Measurements from ENCODE around the gene LRRC3B.
"Not testable (repeated sequence)": the region's sequence is repeated elsewhere in the genome, so short reads cannot be mapped to it uniquely, and the experiment has no call there.

LRRC3B gene, protein sequence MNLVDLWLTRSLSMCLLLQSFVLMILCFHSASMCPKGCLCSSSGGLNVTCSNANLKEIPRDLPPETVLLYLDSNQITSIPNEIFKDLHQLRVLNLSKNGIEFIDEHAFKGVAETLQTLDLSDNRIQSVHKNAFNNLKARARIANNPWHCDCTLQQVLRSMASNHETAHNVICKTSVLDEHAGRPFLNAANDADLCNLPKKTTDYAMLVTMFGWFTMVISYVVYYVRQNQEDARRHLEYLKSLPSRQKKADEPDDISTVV

DNA sequence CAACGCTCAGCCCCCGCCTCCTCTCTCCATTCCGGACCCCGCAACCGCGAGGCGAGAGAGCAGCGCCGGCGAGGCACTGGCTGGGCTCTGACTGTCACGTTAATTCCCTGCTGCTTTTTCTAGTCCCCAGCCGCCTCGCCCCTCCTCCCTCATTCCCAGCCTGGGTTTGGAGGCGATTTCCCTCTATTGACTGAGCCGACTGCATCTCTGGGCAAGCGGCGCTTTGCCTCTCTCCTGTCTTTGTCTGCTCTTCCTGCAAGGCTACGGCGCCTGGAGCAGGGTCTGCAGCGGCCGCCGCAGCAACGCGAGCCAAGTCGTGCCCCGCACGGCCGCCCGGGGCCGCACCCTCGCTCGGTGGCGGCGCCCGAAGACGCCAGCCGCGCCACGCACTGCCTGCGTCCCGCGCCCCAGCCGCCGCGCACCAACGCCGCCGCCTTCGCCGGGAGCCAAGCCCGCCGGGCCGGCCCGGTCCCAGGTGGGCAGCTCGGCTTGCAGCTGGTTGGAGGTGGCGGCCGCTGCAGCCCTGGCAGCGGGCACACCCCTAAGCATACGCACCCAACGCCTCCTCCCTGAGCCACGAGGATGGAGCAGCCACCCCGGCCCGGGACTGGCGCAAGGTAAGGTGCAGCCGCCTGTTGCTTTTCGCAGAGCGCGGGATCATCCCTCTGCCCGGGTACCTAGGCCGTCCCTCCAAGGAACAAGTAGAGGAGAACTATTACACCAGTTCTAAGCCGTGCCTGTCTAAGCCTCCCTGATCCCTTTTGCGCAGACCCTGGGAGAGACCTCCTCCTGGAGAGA is at the start of gene LRRC3B:
TSS of gene LRRC3B (plus strand) at position 152 of the 798 bp plus-strand sequence. CDS start 86,901 bp downstream, outside the sequence.
- peak; percentile 11 for DNase-seq (ENCODE audit: low spot score)

DNA sequence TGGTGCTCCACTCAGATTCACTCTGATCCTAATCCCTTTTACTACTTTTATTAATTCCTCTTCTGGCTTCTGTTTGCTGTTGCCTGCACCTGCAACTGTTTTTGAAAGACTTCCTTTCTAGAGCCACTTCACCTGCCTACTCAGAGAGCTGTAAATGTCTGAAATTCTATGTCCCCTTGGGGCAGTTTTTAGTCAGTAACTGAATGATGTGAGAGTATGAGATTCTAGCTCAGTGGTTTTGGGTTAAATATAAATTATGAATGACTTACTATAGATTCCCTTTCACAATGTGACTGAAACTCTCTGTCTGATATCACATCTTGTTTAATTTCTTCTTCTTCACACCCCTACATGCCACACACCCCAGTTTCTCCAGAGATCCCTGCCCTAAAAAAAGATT is 47.8 kb upstream of the LRRC3B start:
- DNase-seq (ENCODE audit: low spot score) = no peak

DNA sequence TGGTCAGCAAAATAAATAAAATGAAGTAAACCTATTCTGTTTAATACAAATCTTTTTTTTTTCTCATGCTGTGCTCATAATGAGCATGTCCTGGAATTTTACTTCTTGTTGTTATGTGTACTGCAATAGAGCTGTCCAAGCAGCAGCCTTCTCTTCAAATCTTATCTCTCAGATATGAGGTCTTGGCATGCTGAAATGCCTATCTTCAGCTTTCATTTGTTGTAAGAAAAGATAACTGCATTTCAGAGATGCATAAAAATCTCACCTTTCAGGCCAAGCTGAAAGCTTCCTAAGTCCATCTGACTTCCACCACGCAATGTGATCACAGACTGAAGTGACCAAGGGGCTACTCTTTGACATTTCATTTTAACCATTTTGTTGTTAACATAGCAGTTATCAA is 43.5 kb upstream of the LRRC3B start:
- DNase-seq (ENCODE audit: low spot score) = no peak

DNA sequence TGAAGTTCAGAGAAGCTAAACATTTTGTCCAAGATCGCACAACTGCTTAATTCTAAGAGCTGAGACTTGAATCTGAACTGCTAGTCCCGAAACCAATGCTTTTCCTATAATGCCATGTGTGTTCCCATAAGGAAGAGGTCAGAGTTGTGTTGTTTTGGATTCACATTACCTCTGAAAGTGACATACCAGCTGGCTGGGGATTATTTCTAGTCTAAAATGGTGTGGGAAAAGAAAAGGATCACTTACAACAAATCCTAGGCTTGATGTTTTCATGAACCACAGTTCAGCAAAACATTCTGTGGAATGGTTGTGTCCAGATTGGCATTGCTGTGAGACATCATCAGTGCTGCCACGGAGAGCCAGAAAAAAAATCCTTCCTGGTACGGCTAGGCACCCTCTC is 35.0 kb upstream of the LRRC3B start:
- DNase-seq (ENCODE audit: low spot score) = no peak

DNA sequence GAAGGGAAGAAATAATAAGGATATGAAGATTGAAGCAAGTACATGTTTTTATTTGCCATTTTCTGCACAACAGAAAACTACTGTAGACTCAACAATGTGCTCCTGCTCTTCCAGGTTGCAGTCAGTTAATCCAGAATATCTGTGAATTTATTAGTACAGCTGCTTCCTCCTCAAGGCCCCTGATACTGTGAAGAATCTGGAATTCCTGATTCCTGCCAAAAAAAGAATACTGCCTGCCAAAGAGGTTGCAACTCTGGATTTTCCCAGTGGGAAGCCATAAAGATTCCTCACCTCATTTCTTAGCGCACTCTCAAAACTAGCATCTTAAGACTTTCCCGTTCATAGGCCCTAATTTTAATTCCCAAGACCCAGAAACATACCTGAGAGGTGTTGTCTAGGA is 33.6 kb upstream of the LRRC3B start:
- no peak for DNase-seq (ENCODE audit: low spot score)

DNA sequence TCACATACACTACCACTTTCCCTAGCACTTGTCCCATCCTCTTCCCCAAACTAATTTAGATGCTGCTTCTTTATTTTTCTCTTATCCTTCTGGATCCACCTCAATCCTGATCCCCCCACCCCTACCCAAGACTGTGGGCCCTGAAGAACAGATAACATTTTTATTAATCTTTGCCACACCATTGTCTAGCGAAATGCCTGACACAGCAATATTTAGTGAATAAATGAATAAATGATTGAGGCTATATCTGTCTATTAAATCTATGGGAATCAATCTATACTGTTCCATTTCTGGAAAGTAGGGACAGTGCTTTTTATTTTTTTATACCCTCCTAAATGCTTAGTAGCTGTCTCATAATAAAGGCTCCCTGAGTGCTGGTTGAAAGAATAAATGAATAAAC is 32.9 kb upstream of the LRRC3B start:
- no peak for DNase-seq (ENCODE audit: low spot score)

DNA sequence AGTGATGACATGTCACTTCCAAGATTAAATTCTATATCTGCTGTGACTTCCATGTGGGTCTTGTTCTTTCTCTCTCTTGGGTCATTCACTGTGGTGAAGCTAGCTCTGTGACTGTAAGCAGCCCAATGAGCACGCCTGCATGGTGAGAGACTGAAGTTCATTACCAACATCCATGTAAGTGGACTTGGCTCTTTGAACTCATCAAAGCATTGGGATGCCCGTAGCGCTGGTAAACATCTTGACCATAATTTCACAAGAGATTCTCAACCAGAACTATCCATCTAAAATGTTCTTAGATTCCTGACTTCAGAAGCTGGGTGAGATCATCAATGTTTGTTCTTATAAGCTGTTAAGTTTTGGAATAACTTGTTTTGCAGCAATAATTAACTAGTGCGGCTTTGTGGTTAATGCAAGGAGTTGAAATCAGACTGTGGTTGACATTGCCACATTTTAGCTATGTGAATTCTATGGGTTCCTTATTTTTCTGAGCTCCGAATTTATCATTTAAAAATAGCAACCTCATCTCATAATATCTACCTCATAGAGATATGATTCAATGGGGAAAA is 31.6 kb upstream of the LRRC3B start:
- DNase-seq (ENCODE audit: low spot score) = no peak

DNA sequence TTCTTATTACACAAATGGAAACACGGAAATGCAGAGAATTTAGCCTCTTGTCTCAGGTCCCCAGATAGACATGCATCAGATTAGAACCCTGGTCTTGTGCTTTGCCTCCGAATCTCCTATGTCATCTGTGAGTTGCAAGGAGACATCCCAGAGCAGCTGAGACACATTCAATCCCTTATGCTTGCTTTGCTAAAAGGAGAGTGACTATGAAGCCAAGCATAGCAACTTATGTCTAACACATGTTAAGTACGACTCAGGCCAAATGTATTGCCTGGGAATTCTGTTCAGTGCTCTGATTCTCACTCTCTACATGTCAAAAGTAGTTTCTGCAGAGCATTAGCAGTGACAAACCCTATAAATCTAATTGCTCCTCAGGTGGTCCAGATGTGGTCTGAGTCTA is 30.6 kb upstream of the LRRC3B start:
- no peak for DNase-seq (ENCODE audit: low spot score)

DNA sequence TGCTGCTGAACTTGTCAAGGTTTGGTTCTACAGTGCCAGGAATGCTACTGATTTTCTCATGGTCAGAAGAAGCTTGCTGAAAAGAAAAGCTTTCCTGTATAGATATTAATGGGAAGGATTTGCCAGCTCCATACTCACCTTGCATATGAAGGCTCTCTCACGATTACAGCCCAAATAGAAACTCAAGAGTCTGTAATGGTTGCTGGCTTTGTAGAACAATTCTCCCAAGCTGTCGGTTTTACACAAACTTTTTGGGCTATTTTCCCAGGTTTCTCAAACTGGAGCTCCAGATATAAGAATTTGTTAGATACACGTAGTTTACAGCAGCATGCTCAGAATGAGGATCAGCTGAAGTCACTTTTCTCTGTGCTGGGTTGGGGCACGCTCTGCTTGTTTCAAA is 30.1 kb upstream of the LRRC3B start:
- DNase-seq (ENCODE audit: low spot score) = no peak

DNA sequence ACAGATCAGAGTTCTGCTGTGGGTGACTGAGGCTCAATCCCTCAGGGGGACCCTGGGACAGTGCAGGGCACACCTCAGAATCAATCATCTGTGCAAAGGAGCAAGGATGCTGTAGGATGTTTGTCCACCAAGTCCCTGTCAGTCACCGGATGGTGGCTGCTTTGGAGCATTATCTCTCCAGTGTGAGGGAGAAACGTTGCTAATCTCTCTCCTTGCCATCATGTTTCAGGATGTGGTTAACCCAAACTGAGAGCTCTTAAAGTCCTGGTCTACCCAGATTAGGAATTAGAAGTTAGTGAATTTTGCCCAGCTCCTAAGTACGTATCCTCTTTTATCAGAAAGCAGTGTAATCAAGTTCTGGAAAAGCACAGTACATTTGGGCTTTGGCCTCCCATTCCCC is 26.2 kb upstream of the LRRC3B start:
- DNase-seq (ENCODE audit: low spot score) = no peak

DNA sequence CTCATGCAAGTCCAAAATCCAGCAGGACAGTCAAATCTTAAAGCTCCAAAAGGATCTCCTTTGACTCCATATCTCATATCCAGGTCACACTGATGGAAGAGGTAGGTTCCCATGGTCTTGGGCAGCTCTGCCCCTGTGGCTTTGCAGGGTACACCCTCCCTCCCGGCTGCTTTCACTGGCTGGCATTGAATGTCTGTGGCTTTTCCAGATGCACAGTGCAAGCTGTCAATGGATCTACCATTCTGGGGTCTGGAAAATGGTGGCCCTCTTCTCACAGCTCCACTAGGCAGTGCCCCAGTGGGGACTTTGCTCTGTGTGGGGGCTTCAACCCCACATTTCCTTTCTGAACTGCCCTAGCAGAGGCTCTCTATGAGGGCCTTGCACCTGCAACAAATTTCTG is 19.3 kb upstream of the LRRC3B start:
- not testable (repeated sequence) for DNase-seq (ENCODE audit: low spot score)

DNA sequence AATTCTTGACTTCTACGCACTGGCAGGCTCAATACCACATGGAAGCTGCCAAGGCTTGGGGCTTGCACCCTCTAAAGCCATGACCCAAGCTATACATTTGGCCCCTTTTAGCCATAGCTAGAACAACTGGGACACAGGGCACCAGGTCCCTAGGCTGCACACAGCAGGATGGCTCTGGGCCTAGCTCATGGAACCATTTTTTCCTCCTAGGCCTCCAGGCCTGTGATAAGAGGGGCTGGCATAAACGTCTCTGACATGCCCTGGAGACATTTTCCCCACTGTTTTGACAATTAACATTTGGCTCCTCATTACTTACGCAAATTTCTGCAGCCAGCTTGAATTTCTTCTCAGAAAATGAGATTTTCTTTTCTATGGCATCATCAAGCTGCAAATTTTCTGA is 18.8 kb upstream of the LRRC3B start:
- not testable (repeated sequence) for DNase-seq (ENCODE audit: low spot score)

DNA sequence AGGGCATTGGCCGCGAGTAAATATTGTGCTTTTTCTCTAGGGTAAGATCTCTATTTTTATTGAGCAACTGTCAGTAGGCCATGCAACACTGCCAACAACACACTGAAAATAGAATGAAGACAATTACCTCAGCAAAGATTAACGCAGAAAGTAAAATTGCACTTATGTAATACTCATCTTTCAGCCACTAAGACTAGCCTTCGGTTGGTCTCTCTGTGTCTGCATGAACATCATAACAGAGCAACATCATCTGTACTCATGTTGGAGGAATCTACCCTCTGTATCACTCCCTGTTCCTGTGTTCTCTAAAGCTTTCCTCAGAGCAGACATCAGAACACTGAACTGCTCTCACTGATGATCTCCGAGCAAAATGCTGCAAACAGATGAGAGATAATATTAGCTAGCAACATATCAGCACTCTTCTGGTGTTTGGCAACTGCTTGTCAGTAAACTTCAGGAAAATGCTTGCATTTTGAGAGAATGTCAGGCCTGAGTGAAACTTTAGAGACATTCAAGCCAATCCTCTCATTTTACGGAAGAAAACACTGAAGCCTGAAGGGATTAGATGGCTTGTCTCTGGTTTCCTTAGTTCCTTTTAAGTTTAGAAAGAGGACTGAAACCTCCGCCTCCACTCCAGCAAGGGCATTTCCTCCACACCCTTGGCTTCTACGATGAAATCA is 8.4 kb upstream of the LRRC3B start:
- no peak for DNase-seq (ENCODE audit: low spot score)

DNA sequence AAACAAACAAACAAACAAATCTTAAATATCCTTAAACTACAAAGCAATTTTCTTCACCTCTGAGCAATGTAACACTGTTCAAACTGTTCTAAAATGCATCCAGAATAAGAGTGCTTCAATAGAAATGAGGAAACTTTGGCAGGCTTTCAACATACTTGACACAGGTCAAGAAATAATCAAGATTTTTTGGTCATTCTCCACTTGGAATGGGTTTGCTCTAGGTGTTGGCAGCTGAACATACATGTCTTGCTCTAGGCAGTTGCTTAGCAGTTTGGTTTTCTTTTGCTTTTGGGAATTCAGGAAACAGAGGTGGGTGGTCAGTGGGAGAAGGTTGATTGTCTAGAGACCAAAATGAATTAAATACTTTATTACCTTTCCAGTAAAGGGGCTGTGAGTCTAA is 1.4 kb upstream of the LRRC3B start:
- DNase-seq (ENCODE audit: low spot score) = no peak

DNA sequence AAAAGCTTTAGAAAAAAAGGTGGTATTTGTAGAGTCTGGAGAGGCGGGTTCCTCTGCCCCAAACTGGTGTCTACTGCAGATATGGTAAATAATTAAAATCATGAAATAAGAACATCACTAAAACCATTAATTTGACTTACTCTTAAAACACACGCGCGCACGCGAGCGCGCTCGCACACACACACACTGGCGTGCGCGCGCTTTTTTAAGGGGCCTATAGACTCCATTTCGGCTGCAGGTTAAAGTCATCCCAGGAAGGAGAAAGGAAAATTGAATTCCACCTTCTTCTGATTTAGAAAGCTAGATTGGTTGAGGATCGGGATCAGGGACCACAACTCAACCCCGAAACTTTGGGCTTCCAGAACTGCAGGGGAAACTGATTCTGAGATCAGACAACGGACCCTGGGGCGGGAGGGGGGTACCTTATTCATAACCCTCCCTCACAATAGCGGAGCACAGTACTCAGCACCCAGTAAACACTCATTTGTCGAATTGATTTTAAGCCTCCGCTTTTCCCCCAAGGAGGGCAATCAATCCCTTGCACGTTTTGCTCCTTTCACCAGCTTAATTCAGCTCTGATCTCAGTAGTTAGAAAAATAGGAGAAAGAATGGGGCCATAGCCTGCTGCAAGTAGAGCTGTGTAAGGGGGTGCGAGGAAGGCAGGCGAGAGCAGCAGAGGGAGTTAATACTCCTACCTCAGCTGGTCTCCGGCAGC is 509 bp upstream of the LRRC3B start:
- DNase-seq (ENCODE audit: low spot score) = no peak

DNA sequence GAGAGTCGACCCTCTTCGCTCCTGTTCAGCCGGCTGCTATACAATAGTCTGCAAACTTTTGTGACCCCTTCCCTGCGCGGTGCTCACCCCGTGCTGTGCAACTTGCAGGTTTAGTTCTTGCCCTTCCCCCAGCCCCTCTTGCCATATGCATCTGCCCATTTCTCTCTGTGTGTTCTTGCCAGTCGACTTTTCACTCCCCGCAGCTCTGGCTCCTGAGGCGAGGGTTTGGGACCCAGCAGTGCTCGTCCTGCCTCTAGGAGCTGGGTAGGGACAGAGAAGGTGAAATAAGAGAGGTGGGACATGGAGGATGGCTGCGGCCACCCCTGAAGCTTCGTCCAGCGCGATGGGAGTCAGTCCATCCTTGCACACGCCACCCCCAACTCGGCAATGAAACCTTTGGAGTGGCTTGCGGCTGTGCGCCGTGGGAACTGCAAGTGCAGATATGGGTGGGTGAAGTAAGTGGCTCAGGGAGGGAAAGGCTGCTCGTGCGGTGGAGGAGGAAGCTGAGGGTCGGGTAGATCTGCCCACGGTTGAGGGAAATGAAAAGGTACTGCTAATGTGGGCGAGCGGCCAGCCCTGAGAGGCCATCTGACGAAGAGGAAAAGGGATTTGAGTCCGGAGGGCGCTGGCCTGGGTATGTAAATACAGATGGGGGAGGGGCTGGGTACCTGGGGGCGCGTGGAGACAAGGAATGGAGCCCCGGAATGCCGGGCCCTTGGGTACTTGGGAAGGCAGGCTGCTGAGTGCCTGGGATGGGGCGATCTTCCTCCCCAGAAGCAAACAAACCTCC is 1.0 kb downstream of the LRRC3B start:
- no peak for DNase-seq (ENCODE audit: low spot score)

DNA sequence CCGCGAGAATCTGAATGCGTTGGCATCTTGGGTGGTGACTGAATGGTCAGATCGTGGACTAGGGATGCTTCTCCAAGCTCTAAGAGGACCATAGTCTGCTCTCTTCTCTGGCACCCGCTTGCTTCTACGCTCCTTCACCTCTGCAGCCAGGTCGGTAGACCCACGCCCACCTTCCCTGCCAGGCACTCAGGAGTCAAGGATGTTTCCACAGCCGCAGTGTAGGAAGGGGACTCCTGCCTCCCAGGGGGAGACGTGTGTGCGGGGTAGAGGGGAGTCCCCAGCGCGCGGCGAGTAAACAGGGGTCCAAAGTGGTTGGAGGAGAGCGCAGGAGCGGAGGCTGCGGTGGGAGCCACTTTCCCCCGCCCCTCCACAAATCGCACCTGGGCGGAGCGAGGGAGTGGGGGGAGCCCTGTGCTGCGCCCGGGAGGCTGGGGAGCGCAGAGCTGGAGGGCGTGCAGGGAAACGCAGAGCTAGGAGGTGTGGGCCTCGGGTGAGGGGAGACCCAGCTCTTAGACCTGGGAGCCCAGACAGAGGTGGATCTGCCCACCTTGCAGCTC is 1.7 kb downstream of the LRRC3B start:
- DNase-seq (ENCODE audit: low spot score) = no peak

DNA sequence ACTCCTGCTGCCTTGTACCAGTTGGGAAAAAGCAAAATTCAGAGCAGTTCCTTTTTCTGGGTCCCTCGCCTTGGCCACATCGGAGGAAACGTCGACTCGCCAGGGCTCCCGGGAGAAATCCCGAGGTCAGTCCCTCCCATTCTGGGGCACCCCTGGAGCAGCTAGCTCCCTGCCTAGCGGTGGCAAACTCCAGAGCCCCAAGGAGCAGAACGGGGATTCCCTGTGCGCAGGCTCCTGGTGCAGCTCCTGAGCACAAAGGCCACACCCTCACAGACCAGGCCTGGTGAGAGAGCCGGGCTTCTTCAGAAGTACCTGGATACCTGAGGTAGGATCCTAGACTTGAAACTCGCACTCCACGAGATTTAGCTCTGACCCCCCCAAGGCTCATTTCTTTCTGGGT is 2.6 kb downstream of the LRRC3B start:
- DNase-seq (ENCODE audit: low spot score) = no peak

DNA sequence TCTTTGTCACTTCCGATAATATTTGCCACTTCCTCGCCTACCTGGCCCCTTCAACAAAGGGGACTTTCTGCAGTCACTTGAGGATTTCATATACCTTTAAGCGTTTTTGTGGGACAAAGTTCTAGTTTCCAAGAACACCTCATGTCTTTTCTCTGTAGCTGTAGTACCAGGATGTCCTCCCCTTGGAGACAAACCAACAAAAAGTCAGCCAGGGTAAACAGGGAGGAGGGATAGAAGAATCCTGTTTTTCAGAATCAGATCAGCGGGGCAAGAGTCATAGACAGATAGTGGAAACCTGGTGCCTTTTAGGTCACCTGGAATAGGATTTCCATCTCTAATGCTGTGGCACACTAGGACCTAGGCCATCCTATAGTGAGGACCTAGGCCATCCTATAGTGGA is 4.5 kb downstream of the LRRC3B start:
- no peak for DNase-seq (ENCODE audit: low spot score)

DNA sequence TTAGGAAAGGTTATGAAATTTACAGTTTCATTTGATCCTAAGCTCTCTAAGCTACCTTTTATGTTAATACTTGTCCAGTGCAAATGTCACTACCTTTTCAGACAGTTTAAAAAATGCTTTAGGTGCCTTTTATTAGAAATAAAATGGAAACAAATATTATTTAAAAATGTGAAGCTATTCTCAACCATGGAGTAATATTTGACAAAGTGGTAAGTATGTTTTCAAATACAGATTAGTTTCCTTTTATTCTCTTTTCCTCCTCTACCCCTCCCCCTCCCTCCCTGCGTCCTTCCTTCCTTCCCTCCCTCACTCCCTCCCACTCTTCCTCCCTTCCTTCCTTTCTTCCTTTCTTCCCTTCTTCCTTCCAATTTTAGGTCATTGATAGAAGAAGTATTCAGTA is 6.3 kb downstream of the LRRC3B start:
- DNase-seq (ENCODE audit: low spot score) = no peak

Data from AG20443 (cell line).